Fibroblast of lung (primary cell): Measurements from ENCODE around the gene RARG. TPM values are rescaled to one million over a fixed set of nuclear protein-coding genes. Genes with fewer than 3 reads are reported as not detected.
A peak's percentile ranks its signal among the peaks of the same experiment; 100 is the strongest.

Experiments
- DNase-seq, 2 donors: peaks; one replicate each; pipeline versions ENCODE4 v3.0.0 to v3.0.0-alpha.2; 2010; ENCODE audit warnings: low read depth in 2 of 2
- H2AFZ ChIP-seq: 2 replicates; pipeline ENCODE4 v1.5.1; 2012; ENCODE audit warnings: low read length, control low read depth, inconsistent platforms
- H3K27ac ChIP-seq: 2 replicates; pipeline ENCODE4 v1.5.1; 2011; ENCODE audit warnings: low read length, control low read depth; ENCODE audit not compliant: insufficient read depth
- H3K27me3 ChIP-seq: 2 replicates; pipeline ENCODE4 v1.5.1; 2011; ENCODE audit warnings: mild to moderate bottlenecking, low read length; ENCODE audit not compliant: control insufficient read depth, insufficient read depth
- H3K36me3 ChIP-seq: 2 replicates; pipeline ENCODE4 v1.5.1; 2011; ENCODE audit warnings: low read length; ENCODE audit not compliant: control insufficient read depth, insufficient read depth
- H3K4me1 ChIP-seq: 2 replicates; pipeline ENCODE4 v1.5.1; 2011; ENCODE audit warnings: low read length; ENCODE audit not compliant: control insufficient read depth, insufficient read depth; ENCODE audit errors: extremely low read depth
- H3K4me2 ChIP-seq: 2 replicates; pipeline ENCODE4 v1.5.1; 2011; ENCODE audit warnings: low read length, control low read depth; ENCODE audit not compliant: insufficient read depth; ENCODE audit errors: extremely low read depth
- H3K4me3 ChIP-seq, 4 experiments: fragments of 200-600 bp in 1 of 4; sonication (generic) in 1 of 4; replicated peaks in 1 of 4; 2 replicates each; pipeline ENCODE4 v1.5.1; 2011 to 2016; ENCODE audit warnings: low read length in 4 of 4, low read depth in 3 of 4, mild to moderate bottlenecking in 3 of 4, control low read depth in 2 of 4, inconsistent platforms in 1 of 4, mixed read lengths in 1 of 4; ENCODE audit not compliant: insufficient read depth in 1 of 4; ENCODE audit errors: control extremely low read depth in 1 of 4
- H3K79me2 ChIP-seq: 2 replicates; pipeline ENCODE4 v1.5.1; 2012; ENCODE audit warnings: mild to moderate bottlenecking, low read length, inconsistent platforms; ENCODE audit not compliant: control insufficient read depth, insufficient read depth
- H3K9ac ChIP-seq: 2 replicates; pipeline ENCODE4 v1.5.1; 2011; ENCODE audit warnings: mild to moderate bottlenecking, low read length, control low read depth; ENCODE audit not compliant: insufficient read depth
- H3K9me3 ChIP-seq: 2 replicates; pipeline ENCODE4 v1.5.1; 2012; ENCODE audit warnings: low read depth, low read length; ENCODE audit not compliant: control insufficient read depth, insufficient read depth
- H4K20me1 ChIP-seq: 2 replicates; pipeline ENCODE4 v1.5.1; 2011; ENCODE audit warnings: low read length; ENCODE audit not compliant: control insufficient read depth, insufficient read depth; ENCODE audit errors: extremely low read depth
- CTCF ChIP-seq, 2 donors: IDR thresholded peaks in 1 of 2; conservative IDR thresholded peaks in 1 of 2; 1 replicate in 1 of 2; 2 replicates in 1 of 2; pipeline ENCODE4 v1.5.1; 2011 to 2012; ENCODE audit warnings: low read length in 2 of 2, control low read depth in 1 of 2, inconsistent platforms in 1 of 2, low read depth in 1 of 2, mild to moderate bottlenecking in 1 of 2
- EZH2 ChIP-seq: IDR thresholded peaks from 2 replicates; pipeline ENCODE4 v1.5.1; 2012; ENCODE audit warnings: low read length, control low read depth, mild to moderate bottlenecking; ENCODE audit errors: missing control alignments
- polyA plus RNA-seq, 2 donors: library from polyadenylated mRNA; depleted of rRNA in 1 of 2; stranded (reverse) in 1 of 2; unstranded in 1 of 2; fragments of >200 nt; gene quantifications; 2 replicates each; pipeline ENCODE4 v1.2.1, GENCODE V29; 2011 to 2012; ENCODE audit warnings: missing spikeins in 1 of 2
- total RNA-seq: library from RNA; depleted of rRNA; stranded (reverse); fragments of >200 nt; gene quantifications from 2 replicates; pipeline ENCODE4 v1.2.1, GENCODE V29; 2014

The RARG gene
- total and polyA plus RNA-seq, 2 donors (not counting 1 experiment from before 2014, with no cell fraction given) = 30.4 to 51.4 TPM

GRCh38 chr12:53251477-53252348, 19.7 kb upstream of the RARG start:
- H3K9ac ChIP-seq = peak overlapping the region; percentile 80
- peak overlapping the region; percentile 92 for H2AFZ ChIP-seq
- peaks cover 11% of the 10 kb centered on the region for H3K4me1 ChIP-seq
- H3K27me3 ChIP-seq = no peaks in the 10 kb centered on the region
- peaks cover 8% of the 10 kb centered on the region for H3K36me3 ChIP-seq
- peak overlapping the region; percentile 81 for H3K27ac ChIP-seq
- H4K20me1 ChIP-seq = no peaks in the 10 kb centered on the region
- peak overlapping the region; percentile 84 to 92 (median 88) for H3K4me3 ChIP-seq
- H3K79me2 ChIP-seq = peaks cover 18% of the 10 kb centered on the region
- no peaks in the 10 kb centered on the region for H3K9me3 ChIP-seq
- peak overlapping the region; percentile 100 for H3K4me2 ChIP-seq
- TF ChIP-seq EZH2 = no peak
- peak; percentile 32 to 36 for TF ChIP-seq CTCF (conservative IDR thresholded peaks at IDR 0.05 in 1 of 2, IDR thresholded peaks at IDR 0.05 in 1 of 2; ENCODE audit: low read depth in 1 of 2, low read length in 2 of 2)
- DNase-seq = peak; percentile 67 to 68

GRCh38 chr12:53245286-53245685, 13.3 kb upstream of the RARG start:
- Histone ChIP-seq H3K27ac (no peak overlapping the region), H3K79me2 (no peaks in the 10 kb centered on the region), H3K4me1 (no peaks in the 10 kb centered on the region), H3K4me3 (no peak overlapping the region), H2AFZ (no peak overlapping the region), H3K4me2 (no peak overlapping the region), H3K27me3 (peaks cover 26% of the 10 kb centered on the region), H3K36me3 (no peaks in the 10 kb centered on the region), H3K9ac (no peak overlapping the region), H4K20me1 (no peaks in the 10 kb centered on the region), H3K9me3 (no peaks in the 10 kb centered on the region)
- TF ChIP-seq CTCF (conservative IDR thresholded peaks at IDR 0.05 in 1 of 2, IDR thresholded peaks at IDR 0.05 in 1 of 2; ENCODE audit: low read depth in 1 of 2, low read length in 2 of 2) (no peak), EZH2 (no peak)
- no peak for DNase-seq

GRCh38 chr12:53244337-53244736, 12.3 kb upstream of the RARG start:
- Histone ChIP-seq H4K20me1 (no peaks in the 10 kb centered on the region), H3K27ac (no peak overlapping the region), H2AFZ (no peak overlapping the region), H3K4me2 (no peak overlapping the region), H3K9ac (no peak overlapping the region), H3K36me3 (no peaks in the 10 kb centered on the region), H3K4me3 (no peak overlapping the region), H3K79me2 (no peaks in the 10 kb centered on the region), H3K27me3 (peaks cover 30% of the 10 kb centered on the region), H3K4me1 (no peaks in the 10 kb centered on the region), H3K9me3 (no peaks in the 10 kb centered on the region)
- TF ChIP-seq EZH2 (no peak), CTCF (conservative IDR thresholded peaks at IDR 0.05 in 1 of 2, IDR thresholded peaks at IDR 0.05 in 1 of 2; ENCODE audit: low read depth in 1 of 2, low read length in 2 of 2) (no peak)
- no peak for DNase-seq
